Activated CD4-positive, alpha-beta T cell treated with anti-CD3 and anti-CD28 coated beads, Interleukin-2, Interleukin-6, amounts not matched to agents 100 ng/mL and 50 ng/mL, durations not matched to agents 16 hours and 8 hours (primary cell): ENCODE data around the gene NOL3.

ENCODE experiments used
- DNase-seq: peaks from one replicate; pipeline ENCODE4 v3.0.0-alpha.2; 2020

NOL3 gene

GRCh38 chr16:67207249-67208091, 37.1 kb downstream of the NOL3 start:
- DNase-seq, result no peak

GRCh38 chr16:67208154-67208896, 38.0 kb downstream of the NOL3 start:
- DNase-seq, result no peak

GRCh38 chr16:67209565-67209964, 39.2 kb downstream of the NOL3 start:
- no peak for DNase-seq

GRCh38 chr16:67210069-67210937, 40.0 kb downstream of the NOL3 start:
- no peak for DNase-seq

- DNase-seq, result no peak
These were observed 41.3 kb downstream of the NOL3 start for GRCh38 chr16:67211674-67212073.

- no peak for DNase-seq
These were observed 42.4 kb downstream of the NOL3 start for GRCh38 chr16:67212766-67213165.

- DNase-seq, result no peak
These were observed 43.1 kb downstream of the NOL3 start for GRCh38 chr16:67213197-67214019.

- no peak for DNase-seq
These were observed 45.4 kb downstream of the NOL3 start for GRCh38 chr16:67215706-67216105.

- no peak for DNase-seq
These were observed 46.5 kb downstream of the NOL3 start for GRCh38 chr16:67216612-67217490.

- DNase-seq, result no peak
These were observed 53.7 kb downstream of the NOL3 start for GRCh38 chr16:67223992-67224391.
